SK-N-SH treated with all-trans-retinoic acid at 6 μM for 48 hours (cell line): ENCODE measurements around the gene THSD4.
A peak's percentile ranks its signal among the peaks of the same experiment; 100 is the strongest.

Source experiments
- ATAC-seq: fragments of 200-7000 bp; cut with Tn5 transposase; 3 replicates; pipeline ENCODE4 v1.9.1; 2020; ENCODE audit warnings: mild to moderate bottlenecking, moderate library complexity
- ARNTL ChIP-seq: fragments of 450-650 bp; formaldehyde crosslinking; IDR thresholded peaks from 2 replicates; pipeline ENCODE4 v1.5.0; 2020; ENCODE audit warnings: low read depth, mild to moderate bottlenecking, moderate library complexity, borderline replicate concordance
- BACH2 ChIP-seq: fragments of 250-450 bp; sonication (Bioruptor Pico); IDR thresholded peaks from 2 replicates; pipeline ENCODE4 v1.9.0; 2021; ENCODE audit warnings: mild to moderate bottlenecking, borderline replicate concordance
- CREB5 ChIP-seq: fragments of 250-450 bp; sonication (Bioruptor Pico); IDR thresholded peaks from 2 replicates; pipeline ENCODE4 v1.5.1; 2020; ENCODE audit warnings: low read depth, mild to moderate bottlenecking, moderate library complexity
- CSDC2 ChIP-seq: fragments of 250-450 bp; sonication (Bioruptor Pico); IDR thresholded peaks from 2 replicates; pipeline ENCODE4 v1.5.0; 2020; ENCODE audit warnings: mild to moderate bottlenecking, moderate library complexity
- CSRNP3 ChIP-seq: fragments of 250-450 bp; sonication (Bioruptor Pico); IDR thresholded peaks from 2 replicates; pipeline ENCODE4 v1.5.1; 2021; ENCODE audit warnings: mild to moderate bottlenecking, moderate library complexity
- GLIS3 ChIP-seq: fragments of 250-450 bp; sonication (Bioruptor Pico); IDR thresholded peaks from 2 replicates; pipeline ENCODE4 v1.5.0; 2020; ENCODE audit warnings: mild to moderate bottlenecking, moderate library complexity
- ISL1 ChIP-seq: fragments of 250-450 bp; sonication (Bioruptor Pico); IDR thresholded peaks from 2 replicates; pipeline ENCODE4 v2.1.2; 2022; ENCODE audit warnings: mild to moderate bottlenecking, moderate library complexity
- OSR1 ChIP-seq: fragments of 250-450 bp; sonication (Bioruptor Pico); IDR thresholded peaks from 2 replicates; pipeline ENCODE4 v1.8.0; 2022; ENCODE audit warnings: moderate library complexity, mild to moderate bottlenecking, inconsistent platforms
- PATZ1 ChIP-seq: fragments of 250-450 bp; sonication (Bioruptor Pico); IDR thresholded peaks from 2 replicates; pipeline ENCODE4 v1.8.0; 2020; ENCODE audit warnings: mild to moderate bottlenecking, moderate library complexity, borderline replicate concordance
- POU6F1 ChIP-seq: fragments of 250-450 bp; sonication (Bioruptor Pico); IDR thresholded peaks from 2 replicates; pipeline ENCODE4 v1.8.0; 2021; ENCODE audit warnings: low read depth, mild to moderate bottlenecking, moderate library complexity, borderline replicate concordance
- PPARA ChIP-seq: fragments of 250-450 bp; sonication (Bioruptor Pico); IDR thresholded peaks from 2 replicates; pipeline ENCODE4 v1.5.0; 2020; ENCODE audit warnings: mild to moderate bottlenecking, borderline replicate concordance
- SNAI2 ChIP-seq: fragments of 250-450 bp; sonication (Bioruptor Pico); IDR thresholded peaks from 2 replicates; pipeline ENCODE4 v1.5.0; 2020; ENCODE audit warnings: mild to moderate bottlenecking, moderate library complexity
- TOX ChIP-seq: fragments of 250-450 bp; sonication (Bioruptor Pico); IDR thresholded peaks from 2 replicates; pipeline ENCODE4 v1.8.0; 2021; ENCODE audit warnings: mild to moderate bottlenecking, moderate library complexity, borderline replicate concordance
- ZC3H10 ChIP-seq: fragments of 250-450 bp; sonication (Bioruptor Pico); IDR thresholded peaks from 2 replicates; pipeline ENCODE4 v1.5.1; 2021; ENCODE audit warnings: mild to moderate bottlenecking, moderate library complexity
- ZFP3 ChIP-seq: fragments of 250-450 bp; sonication (Bioruptor Pico); IDR thresholded peaks from 2 replicates; pipeline ENCODE4 v1.5.0; 2020; ENCODE audit warnings: mild to moderate bottlenecking, moderate library complexity
- ZFP30 ChIP-seq: fragments of 450-650 bp; formaldehyde crosslinking; IDR thresholded peaks from 2 replicates; pipeline ENCODE4 v1.5.0; 2022; ENCODE audit warnings: mild to moderate bottlenecking, moderate library complexity
- ZNF565 ChIP-seq: fragments of 450-650 bp; formaldehyde crosslinking; conservative IDR thresholded peaks from 2 replicates; pipeline ENCODE4 v1.5.0; 2020; ENCODE audit warnings: low read depth, mild to moderate bottlenecking, moderate library complexity
- ZNF70 ChIP-seq: fragments of 450-650 bp; formaldehyde crosslinking; IDR thresholded peaks from 2 replicates; pipeline ENCODE4 v1.5.0; 2020; ENCODE audit warnings: mild to moderate bottlenecking, moderate library complexity

THSD4 gene

GRCh38 chr15:71494563-71495397, 379.5 kb downstream of the THSD4 start:
- TF ChIP-seq SNAI2 (no peak), ZNF70 (no peak), ISL1 (CRISPR knock-in tag) (no peak), CSDC2 (CRISPR knock-in tag) (no peak), POU6F1 (CRISPR knock-in tag) (no peak), ARNTL (CRISPR knock-in tag) (no peak), ZFP30 (CRISPR knock-in tag) (no peak), TOX (CRISPR knock-in tag) (no peak), CREB5 (CRISPR knock-in tag) (no peak), ZFP3 (no peak), PATZ1 (CRISPR knock-in tag) (no peak), CSRNP3 (no peak), GLIS3 (CRISPR knock-in tag) (no peak), ZC3H10 (no peak), BACH2 (no peak), ZNF565 (CRISPR knock-in tag) (no peak)
- ATAC-seq, result no peak

- TF ChIP-seq PATZ1 (CRISPR knock-in tag), result no peak
- TF ChIP-seq PPARA (CRISPR knock-in tag), result no peak
- no peak for TF ChIP-seq POU6F1 (CRISPR knock-in tag)
- TF ChIP-seq ZFP30 (CRISPR knock-in tag), result no peak
- no peak for TF ChIP-seq OSR1 (CRISPR knock-in tag)
- no peak for ATAC-seq
Observed at GRCh38 chr15:71495398-71495780, 380.1 kb downstream of the THSD4 start.

GRCh38 chr15:71496336-71496955, 381.2 kb downstream of the THSD4 start:
- peak; percentile 24; the same call in 1 of the 3 replicates for ATAC-seq
- TF ChIP-seq ARNTL (CRISPR knock-in tag), result no peak
- no peak for TF ChIP-seq ZC3H10
